ENCODE measurements around the gene PGAM1.

GRCh38 chr10:97434557-97434956, 8.6 kb downstream of the PGAM1 start:
- TF ChIP-seq CTCF (IDR thresholded peaks at IDR 0.05) (no peak), POLR2A (IDR thresholded peaks at IDR 0.05) (no peak), POLR2AphosphoS5 (IDR thresholded peaks at IDR 0.05) (no peak), EP300 (IDR thresholded peaks at IDR 0.05) (no peak)

Data from upper lobe of left lung (tissue), 4 donors.